Prostate gland (tissue), 2 donors: ENCODE data around the gene RASSF4. TPM values are rescaled to one million over a fixed set of nuclear protein-coding genes. Genes with fewer than 3 reads are reported as not detected.

ENCODE experiments used
- DNase-seq: peaks from one replicate; pipeline ENCODE4 v3.0.0-alpha.2; 2019; ENCODE audit warnings: low spot score
- H3K27ac ChIP-seq, 2 donors: fragments of 200-600 bp; sonication (generic); 2 replicates each; pipeline ENCODE4 v1.5.1; 2017 to 2019
- H3K27me3 ChIP-seq: fragments of 200-600 bp; sonication (generic); replicated peaks from 2 replicates; pipeline ENCODE4 v1.5.1; 2019; ENCODE audit not compliant: insufficient read depth
- H3K36me3 ChIP-seq, 2 donors: fragments of 200-600 bp; sonication (generic); 1 replicate in 1 of 2; 2 replicates in 1 of 2; pipeline versions ENCODE4 v1.5.1 to v1.8.1; 2017 to 2019
- H3K4me1 ChIP-seq: fragments of 200-600 bp; sonication (generic); replicated peaks from 2 replicates; pipeline ENCODE4 v1.5.1; 2019
- H3K4me3 ChIP-seq, 2 donors: fragments of 200-600 bp; sonication (generic); 2 replicates each; pipeline ENCODE4 v1.5.1; 2017 to 2019
- H3K9me3 ChIP-seq: fragments of 200-600 bp; sonication (generic); 2 replicates; pipeline ENCODE4 v1.5.1; 2017
- CTCF ChIP-seq, 4 experiments: fragments of 200-600 bp in 2 of 4; fragments of 450-650 bp in 2 of 4; sonication (generic) in 2 of 4; IDR thresholded peaks; 1 replicate in 3 of 4; 2 replicates in 1 of 4; pipeline ENCODE4 v1.5.1; 2016 to 2019; ENCODE audit warnings: antibody characterized with exemption in 4 of 4, mild to moderate bottlenecking in 2 of 4, moderate library complexity in 2 of 4
- POLR2A ChIP-seq: fragments of 450-650 bp; IDR thresholded peaks from one replicate; pipeline ENCODE4 v1.6.1; 2016; ENCODE audit warnings: antibody characterized with exemption, mild to moderate bottlenecking
- POLR2AphosphoS5 ChIP-seq: sonication (generic); formaldehyde crosslinking; IDR thresholded peaks from one replicate; pipeline ENCODE4 v1.6.1; 2017; ENCODE audit warnings: antibody characterized with exemption
- WGBS: methylation state at CpG from one replicate; pipeline ENCODE4 v1.1.5; 2018; 5-methylcytosine and 5-hydroxymethylcytosine counted together
- intact Hi-C: fragments of 100-400 bp; cut with DNase I; formaldehyde crosslinking; loops from one replicate; pipeline ENCODE4 v1.14.2; 2022
- total RNA-seq, 2 donors: library from RNA; depleted of rRNA; stranded (reverse); fragments of >200 nt; gene quantifications; one replicate each; pipeline ENCODE4 v1.1.0, GENCODE V29; 2016

The RASSF4 gene
- total RNA-seq, 2 donors from 2014 or later: 6.1 to 31.0 TPM

- WGBS: 95% methylated on average over 3 of the region's 3 CpGs
- no peaks in the 10 kb centered on the region for H3K4me1 ChIP-seq
Measured at GRCh38 chr10:44923611-44924010, 36.0 kb upstream of the RASSF4 start.

GRCh38 chr10:44924261-44925040, 35.2 kb upstream of the RASSF4 start:
- no peak overlapping the region for H3K4me3 ChIP-seq
- 78% methylated on average over 18 of the region's 21 CpGs for WGBS
- no peaks in the 10 kb centered on the region for H3K4me1 ChIP-seq
- no peaks in the 10 kb centered on the region for H3K36me3 ChIP-seq
- H3K9me3 ChIP-seq: no peaks in the 10 kb centered on the region
- TF ChIP-seq CTCF (IDR thresholded peaks at IDR 0.05) (no peak), POLR2A (no peak), POLR2AphosphoS5 (no peak)
- no peak overlapping the region for H3K27ac ChIP-seq
- no peak for DNase-seq
- intact Hi-C loops: no loop called here
- H3K27me3 ChIP-seq: no peaks in the 10 kb centered on the region

More at GRCh38 chr10:44923611-44924010, 36.0 kb upstream of the RASSF4 start:
- TF ChIP-seq CTCF (IDR thresholded peaks at IDR 0.05): no peak
- no peak for TF ChIP-seq POLR2AphosphoS5
- no peak for TF ChIP-seq POLR2A
- no peak overlapping the region for H3K27ac ChIP-seq
- H3K27me3 ChIP-seq: no peaks in the 10 kb centered on the region
- H3K9me3 ChIP-seq: no peaks in the 10 kb centered on the region
- DNase-seq: no peak
- H3K4me3 ChIP-seq: no peak overlapping the region
- no peaks in the 10 kb centered on the region for H3K36me3 ChIP-seq
- intact Hi-C loops: no loop called here

- no peaks in the 10 kb centered on the region for H3K9me3 ChIP-seq
- no peak for DNase-seq
- intact Hi-C loops: no loop called here
- no peaks in the 10 kb centered on the region for H3K4me1 ChIP-seq
- no peaks in the 10 kb centered on the region for H3K27me3 ChIP-seq
- no peak overlapping the region for H3K4me3 ChIP-seq
- no peak overlapping the region for H3K27ac ChIP-seq
- WGBS: 64% methylated on average over 7 of the region's 7 CpGs
- H3K36me3 ChIP-seq: no peaks in the 10 kb centered on the region
- TF ChIP-seq CTCF (IDR thresholded peaks at IDR 0.05) (no peak), POLR2AphosphoS5 (no peak), POLR2A (no peak)
Measured at GRCh38 chr10:44925224-44925623, 34.4 kb upstream of the RASSF4 start.

- Histone ChIP-seq H3K27me3 (no peaks in the 10 kb centered on the region), H3K4me1 (no peaks in the 10 kb centered on the region), H3K36me3 (no peaks in the 10 kb centered on the region), H3K9me3 (no peaks in the 10 kb centered on the region), H3K27ac (no peak overlapping the region), H3K4me3 (no peak overlapping the region)
- 95% methylated on average over 16 of the region's 16 CpGs for WGBS
- intact Hi-C loops: no loop called here
- DNase-seq: no peak
- TF ChIP-seq CTCF (IDR thresholded peaks at IDR 0.05) (no peak), POLR2AphosphoS5 (no peak), POLR2A (no peak)
Measured at GRCh38 chr10:44925811-44926750, 33.5 kb upstream of the RASSF4 start.
